GM23338 (cell line): ENCODE measurements around the gene KIAA1549. TPM values are rescaled to one million over a fixed set of nuclear protein-coding genes. Genes with fewer than 3 reads are reported as not detected.

Experiments
- ATAC-seq: fragments of 200-7000 bp; cut with Tn5 transposase; 3 replicates; pipeline ENCODE4 v1.9.1; 2020
- DNase-seq: peaks from one replicate; pipeline ENCODE4 v3.0.0-alpha.2; 2015; ENCODE audit warnings: low spot score
- H2AFZ ChIP-seq: fragments of 200-600 bp; sonication (generic); 2 replicates; pipeline ENCODE4 v1.8.0; 2016; ENCODE audit warnings: antibody characterized with exemption, mild to moderate bottlenecking, moderate library complexity
- H3F3A ChIP-seq: fragments of 200-600 bp; sonication (generic); replicated peaks from 2 replicates; pipeline ENCODE4 v1.8.0; 2017; ENCODE audit warnings: antibody characterized with exemption, mixed run types, low read depth
- H3K27ac ChIP-seq: fragments of 200-600 bp; sonication (generic); 2 replicates; pipeline ENCODE4 v1.6.1; 2016; ENCODE audit warnings: low read depth
- H3K27me3 ChIP-seq: fragments of 200-600 bp; sonication (generic); 2 replicates; pipeline ENCODE4 v1.8.0; 2016; ENCODE audit warnings: mild to moderate bottlenecking, mixed run types, moderate library complexity; ENCODE audit not compliant: insufficient read depth
- H3K36me3 ChIP-seq: fragments of 200-600 bp; sonication (generic); 2 replicates; pipeline ENCODE4 v1.8.0; 2016; ENCODE audit warnings: mild to moderate bottlenecking; ENCODE audit not compliant: insufficient read depth
- H3K4me1 ChIP-seq: fragments of 200-600 bp; sonication (generic); 2 replicates; pipeline ENCODE4 v1.8.0; 2016; ENCODE audit warnings: mild to moderate bottlenecking, moderate library complexity; ENCODE audit not compliant: insufficient read depth
- H3K4me2 ChIP-seq: fragments of 200-600 bp; sonication (generic); 2 replicates; pipeline ENCODE4 v1.7.1; 2017; ENCODE audit warnings: mixed run types
- H3K4me3 ChIP-seq: fragments of 200-600 bp; sonication (generic); 2 replicates; pipeline ENCODE4 v1.6.1; 2016; ENCODE audit warnings: mixed run types
- H3K79me2 ChIP-seq: fragments of 200-600 bp; sonication (generic); replicated peaks from 2 replicates; pipeline ENCODE4 v1.8.0; 2017; ENCODE audit warnings: mild to moderate bottlenecking; ENCODE audit not compliant: insufficient read depth
- H3K9me2 ChIP-seq: fragments of 200-600 bp; sonication (generic); 2 replicates; pipeline ENCODE4 v1.8.0; 2017; ENCODE audit not compliant: insufficient read depth
- H4K20me1 ChIP-seq: fragments of 200-600 bp; sonication (generic); replicated peaks from 2 replicates; pipeline ENCODE4 v1.8.0; 2017; ENCODE audit warnings: mild to moderate bottlenecking; ENCODE audit not compliant: insufficient read depth
- H3K27ac Mint-ChIP-seq: 2 replicates; pipeline ENCODE4 v1.8.0; 2020; ENCODE audit warnings: inconsistent platforms, mild to moderate bottlenecking, moderate library complexity, mixed read lengths
- H3K27me3 Mint-ChIP-seq: 3 replicates; pipeline ENCODE4 v1.8.0; 2022; ENCODE audit warnings: low read depth, mild to moderate bottlenecking, moderate library complexity, mixed read lengths, inconsistent platforms; ENCODE audit not compliant: insufficient read depth, poor library complexity
- H3K36me3 Mint-ChIP-seq: 3 replicates; pipeline ENCODE4 v1.8.0; 2021; ENCODE audit warnings: low read depth, mild to moderate bottlenecking, inconsistent platforms, moderate library complexity, mixed read lengths
- H3K4me1 Mint-ChIP-seq: 3 replicates; pipeline ENCODE4 v1.8.0; 2020; ENCODE audit warnings: mild to moderate bottlenecking, inconsistent platforms, mixed read lengths
- H3K4me3 Mint-ChIP-seq: 3 replicates; pipeline ENCODE4 v1.8.0; 2021; ENCODE audit warnings: moderate library complexity, mild to moderate bottlenecking, inconsistent platforms, mixed read lengths
- H3K9me3 Mint-ChIP-seq: 3 replicates; pipeline ENCODE4 v1.8.0; 2020; ENCODE audit warnings: moderate library complexity, mild to moderate bottlenecking, inconsistent platforms, mixed read lengths
- CTCF ChIP-seq, 2 experiments: fragments of 200-600 bp in 1 of 2; sonication (generic) in 1 of 2; conservative IDR thresholded peaks; 2 replicates each; pipeline versions ENCODE4 v1.5.1 to v1.6.1; 2016 to 2017; ENCODE audit warnings: antibody characterized with exemption in 2 of 2, low read depth in 2 of 2, mild to moderate bottlenecking in 2 of 2, moderate library complexity in 1 of 2
- ETS1 ChIP-seq: IDR thresholded peaks from 2 replicates; pipeline ENCODE4 v1.6.1; 2016; ENCODE audit warnings: antibody characterized with exemption
- JUNB ChIP-seq: IDR thresholded peaks from one replicate; pipeline ENCODE4 v1.6.1; 2016; ENCODE audit warnings: antibody characterized with exemption; ENCODE audit not compliant: unreplicated experiment
- STAT1 ChIP-seq: IDR thresholded peaks from one replicate; pipeline ENCODE4 v1.6.1; 2016; ENCODE audit warnings: antibody characterized with exemption; ENCODE audit not compliant: unreplicated experiment
- ZNF114 ChIP-seq: fragments of 250-450 bp; sonication (Bioruptor Pico); IDR thresholded peaks from 2 replicates; pipeline ENCODE4 v1.5.0; 2020; ENCODE audit warnings: mild to moderate bottlenecking, moderate library complexity
- ZNF462 ChIP-seq: fragments of 250-450 bp; sonication (Bioruptor Pico); IDR thresholded peaks from 2 replicates; pipeline ENCODE4 v1.5.0; 2020; ENCODE audit warnings: mild to moderate bottlenecking, moderate library complexity
- polyA plus RNA-seq: library from polyadenylated mRNA; unstranded; fragments of >200 nt; fragmentation: Nextera tagmentation; extraction: Ambion mirVana; gene quantifications from 2 replicates; pipeline ENCODE4 v1.2.1, GENCODE V29; 2016
- total RNA-seq: library from RNA; depleted of rRNA; stranded (reverse); fragments of >200 nt; shearing (Covaris generic); gene quantifications from 2 replicates; pipeline ENCODE4 v1.2.3, GENCODE V29; 2014

KIAA1549 gene
- total and polyA plus RNA-seq, 2 experiments from 2014 or later = 3.6 to 13.5 TPM

- TF ChIP-seq ZNF462 (CRISPR knock-in tag) = no peak
- TF ChIP-seq STAT1 = no peak
These were observed 181.7 kb downstream of the KIAA1549 start (continued) for GRCh38 chr7:138799336-138800000.

- no peak overlapping the region for H3K4me3 ChIP-seq
- peaks cover 4% of the 10 kb centered on the region; the same call in 1 of the 2 replicates for H3K9me2 ChIP-seq
- peaks cover 21% of the 10 kb centered on the region for H3K4me1 ChIP-seq
- no peak for ATAC-seq
- peak overlapping the region; percentile 87; the same call in 1 of the 2 replicates for H2AFZ ChIP-seq
- Mint-ChIP-seq H3K4me3 (peak overlapping the region; percentile 47; the same call in 2 of the 3 replicates), H3K27me3 (peaks cover 8% of the 10 kb centered on the region), H3K27ac (no peak overlapping the region), H3K4me1 (peaks cover 32% of the 10 kb centered on the region), H3K9me3 (no peaks in the 10 kb centered on the region), H3K36me3 (no peaks in the 10 kb centered on the region)
- no peaks in the 10 kb centered on the region for H3K36me3 ChIP-seq
- no peak for DNase-seq
- no peaks in the 10 kb centered on the region for H4K20me1 ChIP-seq
- H3K4me2 ChIP-seq = 0 out of 2 replicates have a peak overlapping the region, but pooled peaks have one; percentile 72
- 0 out of 2 replicates have a peak, but pooled peaks cover 4% of the 10 kb centered on the region for H3F3A ChIP-seq
- H3K27me3 ChIP-seq = no peaks in the 10 kb centered on the region
- H3K79me2 ChIP-seq = no peaks in the 10 kb centered on the region
- no peak overlapping the region for H3K27ac ChIP-seq
- TF ChIP-seq JUNB (no peak), CTCF (conservative IDR thresholded peaks at IDR 0.05; ENCODE audit: low read depth in 2 of 2) (no peak), ZNF114 (CRISPR knock-in tag) (no peak), ETS1 (no peak)
These were observed 182.4 kb downstream of the KIAA1549 start for GRCh38 chr7:138798836-138799235.
